Measurements from ENCODE around the gene EPSTI1.

The EPSTI1 gene

GRCh38 chr13:42984691-42985090 is 7.3 kb downstream of the EPSTI1 start:
- no peak overlapping the region for H3K4me3 ChIP-seq (ENCODE audit: low read depth, low read length)
- no peak for DNase-seq (ENCODE audit: low read depth)
- no peak for TF ChIP-seq CTCF (conservative IDR thresholded peaks at IDR 0.05; ENCODE audit: low read depth, low read length)

- DNase-seq (ENCODE audit: low read depth): no peak
- H3K4me3 ChIP-seq (ENCODE audit: low read depth, low read length): no peak overlapping the region
- no peak for TF ChIP-seq CTCF (conservative IDR thresholded peaks at IDR 0.05; ENCODE audit: low read depth, low read length)
Observed at GRCh38 chr13:42984026-42984425, 8.0 kb downstream of the EPSTI1 start.

- H3K4me3 ChIP-seq (ENCODE audit: low read depth, low read length): no peak overlapping the region
- no peak for TF ChIP-seq CTCF (conservative IDR thresholded peaks at IDR 0.05; ENCODE audit: low read depth, low read length)
- no peak for DNase-seq (ENCODE audit: low read depth)
Observed at GRCh38 chr13:42981853-42982252, 10.2 kb downstream of the EPSTI1 start.

- DNase-seq (ENCODE audit: low read depth): no peak
- no peak overlapping the region for H3K4me3 ChIP-seq (ENCODE audit: low read depth, low read length)
- no peak for TF ChIP-seq CTCF (conservative IDR thresholded peaks at IDR 0.05; ENCODE audit: low read depth, low read length)
Observed at GRCh38 chr13:42981317-42981716, 10.7 kb downstream of the EPSTI1 start.

- H3K4me3 ChIP-seq (ENCODE audit: low read depth, low read length): no peak overlapping the region
- DNase-seq (ENCODE audit: low read depth): no peak
- no peak for TF ChIP-seq CTCF (conservative IDR thresholded peaks at IDR 0.05; ENCODE audit: low read depth, low read length)
Observed at GRCh38 chr13:42977219-42977659, 14.8 kb downstream of the EPSTI1 start.

GRCh38 chr13:42976066-42976465 is 16.0 kb downstream of the EPSTI1 start:
- no peak overlapping the region for H3K4me3 ChIP-seq (ENCODE audit: low read depth, low read length)
- DNase-seq (ENCODE audit: low read depth): no peak
- TF ChIP-seq CTCF (conservative IDR thresholded peaks at IDR 0.05; ENCODE audit: low read depth, low read length): no peak

GRCh38 chr13:42973581-42973980 is 18.5 kb downstream of the EPSTI1 start:
- TF ChIP-seq CTCF (conservative IDR thresholded peaks at IDR 0.05; ENCODE audit: low read depth, low read length): no peak
- H3K4me3 ChIP-seq (ENCODE audit: low read depth, low read length): no peak overlapping the region
- peak; percentile 55 for DNase-seq (ENCODE audit: low read depth)

Data from choroid plexus epithelial cell (primary cell).